NB4 (cell line): Measurements from ENCODE around the gene OR10A3.

Source experiments
- DNase-seq: peaks from one replicate; pipeline ENCODE4 v3.0.0; 2010; ENCODE audit warnings: low read depth
- H3K4me3 ChIP-seq: one replicate; pipeline ENCODE4 v1.5.1; 2011; ENCODE audit warnings: mild to moderate bottlenecking, low read depth, low read length, moderate library complexity
- MAX ChIP-seq: IDR thresholded peaks from 2 replicates; pipeline ENCODE4 v1.6.1; 2011; ENCODE audit warnings: low read depth, low read length
- MYC ChIP-seq: IDR thresholded peaks from 2 replicates; pipeline ENCODE4 v1.6.1; 2011; ENCODE audit warnings: low read depth, low read length
- POLR2A ChIP-seq: IDR thresholded peaks from 2 replicates; pipeline ENCODE4 v1.6.1; 2011; ENCODE audit warnings: mild to moderate bottlenecking; ENCODE audit not compliant: insufficient read length; ENCODE audit errors: extremely low read depth
- TF ChIP-seq, protein P1 (sequence below): IDR thresholded peaks from one replicate; pipeline ENCODE4 v1.5.1; 2012; ENCODE audit warnings: low read depth, low read length

Gene OR10A3

DNA sequence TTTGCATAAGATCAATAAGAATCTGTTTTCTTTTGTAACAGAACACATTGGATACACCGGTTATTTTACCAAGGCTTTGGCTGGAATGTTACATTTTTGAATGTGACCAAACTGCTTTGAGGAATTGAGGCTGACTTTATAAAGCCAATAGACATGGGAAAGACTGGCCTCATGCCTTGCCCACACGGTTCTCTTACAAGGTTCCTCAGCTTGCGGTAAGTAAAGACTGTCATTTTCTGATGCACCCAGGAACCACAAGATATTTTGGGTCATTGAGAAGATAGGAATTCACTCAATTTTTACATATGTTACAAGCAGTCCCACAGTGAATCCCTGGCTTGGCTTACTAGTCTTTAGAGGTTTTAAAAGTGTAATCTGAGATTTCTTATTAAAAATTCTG, 34.4 kb downstream of the OR10A3 start:
- H3K4me3 ChIP-seq: no peak overlapping the region
- TF ChIP-seq MAX (no peak), POLR2A (no peak)
- TF ChIP-seq, protein P1, sequence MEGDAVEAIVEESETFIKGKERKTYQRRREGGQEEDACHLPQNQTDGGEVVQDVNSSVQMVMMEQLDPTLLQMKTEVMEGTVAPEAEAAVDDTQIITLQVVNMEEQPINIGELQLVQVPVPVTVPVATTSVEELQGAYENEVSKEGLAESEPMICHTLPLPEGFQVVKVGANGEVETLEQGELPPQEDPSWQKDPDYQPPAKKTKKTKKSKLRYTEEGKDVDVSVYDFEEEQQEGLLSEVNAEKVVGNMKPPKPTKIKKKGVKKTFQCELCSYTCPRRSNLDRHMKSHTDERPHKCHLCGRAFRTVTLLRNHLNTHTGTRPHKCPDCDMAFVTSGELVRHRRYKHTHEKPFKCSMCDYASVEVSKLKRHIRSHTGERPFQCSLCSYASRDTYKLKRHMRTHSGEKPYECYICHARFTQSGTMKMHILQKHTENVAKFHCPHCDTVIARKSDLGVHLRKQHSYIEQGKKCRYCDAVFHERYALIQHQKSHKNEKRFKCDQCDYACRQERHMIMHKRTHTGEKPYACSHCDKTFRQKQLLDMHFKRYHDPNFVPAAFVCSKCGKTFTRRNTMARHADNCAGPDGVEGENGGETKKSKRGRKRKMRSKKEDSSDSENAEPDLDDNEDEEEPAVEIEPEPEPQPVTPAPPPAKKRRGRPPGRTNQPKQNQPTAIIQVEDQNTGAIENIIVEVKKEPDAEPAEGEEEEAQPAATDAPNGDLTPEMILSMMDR: no peak
- no peak for DNase-seq

GRCh38 chr11:7906481-7906880, 35.0 kb downstream of the OR10A3 start:
- H3K4me3 ChIP-seq: no peak overlapping the region
- DNase-seq: no peak
- TF ChIP-seq MAX (no peak), POLR2A (no peak), MYC (no peak)
- TF ChIP-seq, protein P1: no peak

DNA sequence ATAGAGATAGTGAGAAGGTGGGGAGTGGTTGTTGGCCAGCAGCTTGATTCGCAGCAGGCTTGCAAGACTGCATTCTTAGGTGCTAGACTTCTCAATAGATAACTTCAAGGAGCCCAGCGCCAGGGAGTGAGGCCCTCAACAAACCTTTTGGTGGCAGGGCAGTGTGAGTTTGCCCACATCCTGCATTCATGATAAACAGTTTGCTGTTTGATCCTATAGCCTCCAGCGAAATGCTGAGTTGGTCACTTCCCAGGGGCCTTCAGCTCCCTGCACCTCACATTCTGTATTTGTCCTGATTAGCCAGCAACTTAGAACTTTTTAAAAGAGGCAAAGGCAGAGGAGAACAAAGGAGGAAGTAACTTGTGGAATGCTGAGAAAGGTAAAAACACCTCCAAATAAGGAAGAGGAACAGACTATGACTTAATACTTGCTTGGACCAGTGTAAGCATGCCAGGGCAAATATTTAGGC, 35.5 kb downstream of the OR10A3 start:
- H3K4me3 ChIP-seq: no peak overlapping the region
- no peak for DNase-seq
- TF ChIP-seq, protein P1: no peak
- TF ChIP-seq MAX: no peak
- no peak for TF ChIP-seq POLR2A
- no peak for TF ChIP-seq MYC

DNA sequence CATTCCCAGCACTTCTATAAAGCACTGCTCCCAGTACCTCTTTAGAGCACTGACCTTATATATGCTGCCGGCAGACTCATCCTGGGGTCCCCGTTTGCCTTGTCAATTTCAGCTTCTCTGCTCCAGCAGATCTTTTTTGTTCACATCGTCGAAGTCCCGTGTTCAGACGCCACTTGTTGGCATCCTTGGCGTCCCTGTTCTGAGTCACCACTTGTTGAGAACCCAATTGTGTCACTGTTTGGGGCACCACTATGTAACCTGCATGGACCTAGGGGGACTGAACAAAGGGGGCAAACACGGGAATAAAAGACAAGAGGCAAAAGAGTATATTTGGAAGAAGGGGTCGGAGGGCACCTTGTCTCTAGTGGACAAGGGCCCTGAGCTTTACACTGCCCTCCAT, 36.0 kb downstream of the OR10A3 start:
- no peak overlapping the region for H3K4me3 ChIP-seq
- no peak for DNase-seq
- TF ChIP-seq, protein P1: no peak
- no peak for TF ChIP-seq MYC
- no peak for TF ChIP-seq MAX
- TF ChIP-seq POLR2A: no peak

DNA sequence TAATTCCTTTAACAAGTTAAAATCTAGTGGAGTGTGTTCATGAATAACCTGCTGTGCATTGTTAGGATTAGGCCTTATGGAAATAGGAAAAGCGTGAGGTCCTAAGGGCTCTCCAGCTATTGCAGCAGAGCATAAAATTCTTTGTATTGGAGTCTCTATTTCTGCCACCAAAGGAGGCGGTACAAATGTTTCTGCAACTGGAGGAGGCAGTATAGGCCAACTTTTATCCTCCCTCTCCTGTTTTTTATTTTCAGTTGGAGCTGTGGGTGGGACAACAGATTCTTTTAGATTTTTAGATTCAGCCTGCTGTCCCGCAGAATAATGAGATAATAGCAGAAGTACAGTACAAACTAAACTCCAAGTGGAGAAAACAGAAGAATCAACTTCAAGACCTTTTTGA, 36.6 kb downstream of the OR10A3 start:
- H3K4me3 ChIP-seq: no peak overlapping the region
- no peak for DNase-seq
- TF ChIP-seq, protein P1: no peak
- TF ChIP-seq MAX (no peak), MYC (no peak), POLR2A (no peak)

GRCh38 chr11:7903940-7904339, 37.6 kb downstream of the OR10A3 start:
- DNase-seq: no peak
- H3K4me3 ChIP-seq: no peak overlapping the region
- no peak for TF ChIP-seq MYC
- no peak for TF ChIP-seq POLR2A
- TF ChIP-seq, protein P1: no peak
- TF ChIP-seq MAX: no peak
